ENCODE measurements around the gene WEE2. TPM values are rescaled to one million over a fixed set of nuclear protein-coding genes. Genes with fewer than 3 reads are reported as not detected.

Gene WEE2
- polyA plus RNA-seq (ENCODE audit: insufficient read depth in 1 of 5, insufficient read length in 5 of 5, low replicate concordance in 1 of 5) = under 1 TPM; 0.26 to 0.60 (median 0.44) TPM
- long read RNA-seq, donor 1 = 0 reads
- long read RNA-seq, donor 2 = 0 reads
- long read RNA-seq, donor 3 = 0 reads
- long read RNA-seq, donor 4 = 0 reads
- long read RNA-seq, donor 5 = 0 reads
- long read RNA-seq, donor 6 = 0 reads
- long read RNA-seq, donor 7 = 0 reads
- long read RNA-seq, donor 8 = 0 reads

GRCh38 chr7:141708351-141708750 lies at the start of gene WEE2:
WEE2 (plus strand) TSS chr7:141708353; CDS start chr7:141708759, 406 bp downstream.
- DNase-seq = no peak

GRCh38 chr7:141659501-141659900 lies 48.7 kb upstream of the WEE2 start:
- no peak for DNase-seq

DNA sequence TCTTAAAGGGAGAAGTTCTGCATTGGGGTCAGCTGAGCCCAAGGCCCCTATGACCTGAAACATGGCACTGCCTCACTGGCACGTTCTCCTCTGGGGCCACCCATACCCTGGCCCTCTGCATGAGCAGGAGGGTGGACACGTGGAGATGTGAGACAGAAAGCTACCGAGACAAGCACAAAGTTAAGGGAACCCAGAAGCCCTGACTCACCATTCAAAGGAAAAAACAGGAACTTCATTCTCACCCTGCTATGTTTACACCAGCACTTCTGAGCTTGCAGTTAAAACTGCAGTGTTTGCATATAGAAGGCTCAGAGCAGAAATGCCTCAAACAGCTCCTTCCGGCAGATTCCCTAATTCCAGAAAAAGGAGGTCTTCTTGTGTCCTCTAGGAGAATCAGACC lies 47.9 kb upstream of the WEE2 start:
- no peak for DNase-seq

- DNase-seq = no peak
Measured at GRCh38 chr7:141663081-141663849, 44.9 kb upstream of the WEE2 start.

DNA sequence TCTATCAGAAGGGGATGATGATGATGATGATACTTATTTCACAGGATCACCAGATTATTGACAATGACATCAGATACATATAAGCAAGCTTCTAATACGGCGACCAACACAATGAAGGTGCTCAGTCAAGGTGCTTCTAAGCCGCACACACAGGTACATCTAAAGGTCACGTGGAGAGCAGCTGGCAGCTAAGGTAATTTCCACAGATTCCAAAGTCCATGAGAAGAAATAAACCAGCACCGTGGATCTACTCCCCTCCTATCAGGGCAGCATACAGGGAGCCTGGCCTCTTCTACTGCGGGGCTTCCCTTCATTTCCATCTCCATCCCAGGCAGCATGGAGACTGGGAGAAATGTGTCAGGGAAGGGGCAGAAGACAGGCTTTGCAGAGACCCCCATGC lies 43.7 kb upstream of the WEE2 start:
- DNase-seq = no peak

GRCh38 chr7:141665208-141666035 lies 42.7 kb upstream of the WEE2 start:
- no peak for DNase-seq

DNA sequence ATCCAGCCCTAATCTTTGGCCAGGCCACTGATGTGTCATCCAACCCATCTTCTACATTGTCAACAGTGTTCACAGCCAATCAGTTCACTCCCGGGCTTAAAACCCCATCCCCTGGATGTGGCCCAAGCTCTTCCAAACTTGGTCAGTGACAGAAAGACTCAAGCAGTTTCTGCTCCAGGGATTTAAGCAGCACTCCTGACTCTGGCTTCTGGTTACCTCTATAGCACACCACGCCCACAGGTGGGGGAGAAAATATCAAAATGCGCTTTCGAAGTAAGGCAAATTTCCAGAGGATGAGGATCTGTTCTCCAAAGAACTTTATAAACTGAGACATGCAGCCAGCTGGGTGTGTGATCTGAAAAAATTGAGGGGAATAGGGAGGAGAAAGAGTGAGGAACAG lies 42.1 kb upstream of the WEE2 start:
- DNase-seq = no peak

GRCh38 chr7:141668853-141669252 lies 39.3 kb upstream of the WEE2 start:
- no peak for DNase-seq

DNA sequence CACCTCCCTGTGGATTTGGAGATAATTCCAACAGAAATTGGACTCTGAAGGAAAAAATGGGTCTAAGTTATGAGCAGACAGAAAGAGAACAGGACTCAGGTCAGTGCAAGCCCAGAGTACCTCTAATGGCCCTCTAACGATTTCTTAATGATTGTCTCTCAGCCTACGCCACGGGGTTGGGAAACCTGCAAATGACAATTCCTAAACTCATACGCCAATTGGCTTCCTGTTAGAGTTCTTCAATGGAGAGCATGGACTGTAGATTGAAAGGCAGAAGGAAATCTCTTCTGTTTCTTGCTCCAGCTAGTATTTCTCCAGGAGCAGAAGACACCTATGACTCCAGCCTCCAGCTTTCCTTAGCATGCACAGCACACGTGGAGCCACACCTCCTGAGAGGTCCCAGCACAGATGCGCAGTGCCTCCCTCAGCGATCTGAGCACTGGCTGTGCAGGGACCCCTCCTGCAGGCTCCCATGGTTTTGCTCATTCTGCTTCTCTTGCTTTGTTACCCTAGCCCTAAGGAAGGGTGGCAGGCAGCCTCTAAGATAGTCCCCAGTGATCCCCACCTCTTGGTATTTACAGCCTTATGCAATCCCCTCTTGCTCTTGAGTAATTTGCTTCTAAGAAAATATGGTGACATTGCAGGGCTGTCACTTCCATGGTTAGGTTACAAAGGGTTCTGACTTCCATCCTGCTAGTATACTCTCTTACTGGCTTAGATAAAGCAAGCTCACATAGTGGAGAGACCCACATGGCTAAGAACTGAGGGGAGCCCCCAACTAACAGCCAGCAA lies 36.3 kb upstream of the WEE2 start:
- no peak for DNase-seq

DNA sequence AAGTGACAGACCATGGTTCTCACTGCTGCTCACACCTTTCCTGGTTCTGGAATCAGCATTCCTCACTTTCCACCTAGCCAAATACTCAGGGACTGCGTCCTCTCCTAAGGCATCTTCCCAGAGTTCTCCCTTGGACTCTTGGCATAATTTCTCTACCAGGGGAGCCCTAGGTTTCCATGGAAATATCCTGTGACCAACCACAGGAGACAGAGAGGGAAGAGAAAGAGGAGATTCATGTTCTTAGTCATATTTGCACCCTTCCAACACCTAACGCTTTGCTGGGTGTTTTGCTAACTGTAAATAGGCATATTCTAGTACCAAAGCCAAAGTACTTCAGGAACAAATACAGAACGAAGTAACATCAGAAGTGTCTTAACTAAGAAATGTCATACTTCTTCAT lies 34.8 kb upstream of the WEE2 start:
- DNase-seq = no peak

DNA sequence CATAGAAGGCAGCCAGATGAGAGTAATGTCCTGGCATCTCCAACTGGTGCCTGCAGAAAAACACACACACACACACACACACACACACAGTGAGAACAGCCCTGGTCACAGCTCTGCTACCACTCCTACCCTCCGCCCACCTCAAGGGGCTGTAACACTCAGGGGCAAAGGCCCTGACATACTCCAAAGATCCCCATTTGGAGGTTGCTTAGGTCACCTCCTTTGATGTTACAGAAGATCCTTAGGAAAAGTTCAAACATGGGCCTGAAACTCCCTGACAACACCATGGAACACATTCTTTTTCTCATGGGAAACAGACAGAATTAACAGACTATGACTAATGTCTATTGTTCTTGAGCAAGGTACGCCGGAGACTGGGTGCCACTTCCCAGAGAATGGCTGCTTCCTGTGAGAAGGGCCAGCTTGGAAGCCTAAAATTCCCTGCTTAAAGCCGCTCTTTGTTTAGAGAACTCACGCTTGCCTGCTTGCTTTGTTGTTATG lies 33.9 kb upstream of the WEE2 start:
- no peak for DNase-seq

GRCh38 chr7:141674702-141675101 lies 33.5 kb upstream of the WEE2 start:
- no peak for DNase-seq

- no peak for DNase-seq
Measured at GRCh38 chr7:141675436-141676215, 32.5 kb upstream of the WEE2 start.

- DNase-seq = no peak
Measured at GRCh38 chr7:141676618-141677017, 31.5 kb upstream of the WEE2 start.

DNA sequence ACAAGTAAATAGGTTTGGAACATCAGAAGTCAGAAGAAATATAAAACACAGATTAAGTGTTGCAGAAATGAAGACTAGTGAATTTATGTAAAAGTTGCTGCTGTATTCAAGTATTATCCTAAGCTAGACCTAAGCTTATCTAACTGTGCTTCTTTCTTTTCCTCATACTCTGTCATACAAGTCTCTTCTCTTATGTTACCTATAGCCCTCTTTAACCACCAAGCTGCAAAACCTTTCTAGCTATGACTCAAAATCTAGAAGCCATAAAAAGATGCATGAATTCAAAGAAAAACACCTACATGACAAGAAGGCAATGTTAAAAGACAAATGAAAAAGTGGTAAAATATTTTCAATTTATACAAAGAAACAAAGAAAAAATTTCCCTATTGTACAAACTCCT lies 29.1 kb upstream of the WEE2 start:
- DNase-seq = no peak

GRCh38 chr7:141685285-141686023 lies 22.7 kb upstream of the WEE2 start:
- peak; percentile 91 for DNase-seq

- DNase-seq = no peak
Measured at GRCh38 chr7:141686074-141686473, 22.1 kb upstream of the WEE2 start.

GRCh38 chr7:141686670-141687069 lies 21.5 kb upstream of the WEE2 start:
- no peak for DNase-seq

- no peak for DNase-seq
Measured at GRCh38 chr7:141688043-141688442, 20.1 kb upstream of the WEE2 start.
